ENCODE measurements around the gene RNF157. TPM values are rescaled to one million over a fixed set of nuclear protein-coding genes. Genes with fewer than 3 reads are reported as not detected.

RNF157 gene
- total RNA-seq, 2 donors from 2014 or later, result 9.6 to 11.2 TPM

- WGBS, 2 experiments (ENCODE audit: insufficient coverage in 1 of 2, insufficient read length in 1 of 2), result 96 to 100% methylated on average over 5 to 8 of the region's 8 CpGs
- H3K27me3 ChIP-seq (ENCODE audit: control insufficient read depth, insufficient read depth, low read length, poor library complexity, severe bottlenecking), result no peaks in the 10 kb centered on the region
- Mint-ChIP-seq H3K4me1 (peaks cover 22% of the 10 kb centered on the region), H3K27me3 (ENCODE audit: insufficient read depth) (no peaks in the 10 kb centered on the region), H3K9me3 (no peaks in the 10 kb centered on the region), H3K36me3 (ENCODE audit: low read depth) (no peaks in the 10 kb centered on the region), H3K27ac (no peak overlapping the region), H3K4me3 (no peak overlapping the region)
- no peak overlapping the region for H3K9ac ChIP-seq (ENCODE audit: extremely low read depth, low read length, poor library complexity, severe bottlenecking)
- no peak overlapping the region for H3K4me3 ChIP-seq (ENCODE audit: low read length)
- TF ChIP-seq CTCF (conservative IDR thresholded peaks at IDR 0.05), result no peak
- no peaks in the 10 kb centered on the region for H3K36me3 ChIP-seq (ENCODE audit: control insufficient read depth, insufficient read depth, low read length)
- H3K4me1 ChIP-seq (ENCODE audit: control insufficient read depth, insufficient read depth, low read length), result no peaks in the 10 kb centered on the region
- H3K27ac ChIP-seq (ENCODE audit: low read depth, low read length), result no peak overlapping the region
- H3K9me3 ChIP-seq (ENCODE audit: control insufficient read depth, low read length), result no peaks in the 10 kb centered on the region
- DNase-seq, result peak; percentile 53
Measured at GRCh38 chr17:76151896-76152454, 88.3 kb downstream of the RNF157 start.

GRCh38 chr17:76150712-76151622 is 89.3 kb downstream of the RNF157 start:
- Histone ChIP-seq H3K27me3 (ENCODE audit: control insufficient read depth, insufficient read depth, low read length, poor library complexity, severe bottlenecking) (no peaks in the 10 kb centered on the region), H3K9me3 (ENCODE audit: control insufficient read depth, low read length) (no peaks in the 10 kb centered on the region), H3K4me1 (ENCODE audit: control insufficient read depth, insufficient read depth, low read length) (no peaks in the 10 kb centered on the region), H3K4me3 (ENCODE audit: low read length) (no peak overlapping the region), H3K36me3 (ENCODE audit: control insufficient read depth, insufficient read depth, low read length) (no peaks in the 10 kb centered on the region), H3K27ac (ENCODE audit: low read depth, low read length) (no peak overlapping the region), H3K9ac (ENCODE audit: extremely low read depth, low read length, poor library complexity, severe bottlenecking) (no peak overlapping the region)
- Mint-ChIP-seq H3K9me3 (no peaks in the 10 kb centered on the region), H3K27ac (no peak overlapping the region), H3K4me3 (no peak overlapping the region), H3K4me1 (peaks cover 23% of the 10 kb centered on the region), H3K27me3 (ENCODE audit: insufficient read depth) (peaks cover 3% of the 10 kb centered on the region), H3K36me3 (ENCODE audit: low read depth) (no peaks in the 10 kb centered on the region)
- peak; percentile 42 for DNase-seq
- no peak for TF ChIP-seq CTCF (conservative IDR thresholded peaks at IDR 0.05)
- WGBS, 2 experiments (ENCODE audit: insufficient coverage in 1 of 2, insufficient read length in 1 of 2), result 92 to 95% methylated on average over 14 to 23 of the region's 23 CpGs

DNA sequence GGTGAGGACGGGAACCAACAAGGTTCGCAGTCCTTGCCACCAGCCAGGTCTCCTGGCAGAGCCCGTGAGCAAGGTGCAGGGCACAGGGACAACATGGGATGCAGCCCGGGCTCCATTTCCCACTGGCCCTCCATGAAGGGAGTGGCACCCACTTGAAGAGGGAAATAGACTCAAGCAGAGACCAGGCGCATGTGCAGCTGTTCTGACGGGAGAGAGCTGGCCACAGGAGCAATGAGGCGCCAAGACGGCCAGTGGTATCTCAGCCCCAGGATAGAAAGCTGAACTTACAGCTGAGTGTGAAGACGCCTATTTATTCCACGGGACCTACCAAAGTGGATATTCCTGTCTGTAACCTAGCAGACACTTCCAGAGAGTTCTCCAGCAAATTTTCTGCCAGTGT is 91.1 kb downstream of the RNF157 start:
- H3K9me3 ChIP-seq (ENCODE audit: control insufficient read depth, low read length), result no peaks in the 10 kb centered on the region
- Mint-ChIP-seq H3K27me3 (ENCODE audit: insufficient read depth) (peaks cover 16% of the 10 kb centered on the region), H3K4me3 (no peak overlapping the region), H3K9me3 (no peaks in the 10 kb centered on the region), H3K27ac (no peak overlapping the region), H3K4me1 (peaks cover 38% of the 10 kb centered on the region), H3K36me3 (ENCODE audit: low read depth) (no peaks in the 10 kb centered on the region)
- no peaks in the 10 kb centered on the region for H3K27me3 ChIP-seq (ENCODE audit: control insufficient read depth, insufficient read depth, low read length, poor library complexity, severe bottlenecking)
- H3K36me3 ChIP-seq (ENCODE audit: control insufficient read depth, insufficient read depth, low read length), result no peaks in the 10 kb centered on the region
- H3K4me1 ChIP-seq (ENCODE audit: control insufficient read depth, insufficient read depth, low read length), result no peaks in the 10 kb centered on the region
- no peak overlapping the region for H3K4me3 ChIP-seq (ENCODE audit: low read length)
- TF ChIP-seq CTCF (conservative IDR thresholded peaks at IDR 0.05), result no peak
- 92 to 96% methylated on average over 8 to 10 of the region's 10 CpGs for WGBS, 2 experiments (ENCODE audit: insufficient coverage in 1 of 2, insufficient read length in 1 of 2)
- H3K27ac ChIP-seq (ENCODE audit: low read depth, low read length), result no peak overlapping the region
- DNase-seq, result peak; percentile 49
- H3K9ac ChIP-seq (ENCODE audit: extremely low read depth, low read length, poor library complexity, severe bottlenecking), result no peak overlapping the region

Measured in endodermal cell (in vitro differentiated cells).